ENCODE results near the gene AEBP2.

The AEBP2 gene

DNA sequence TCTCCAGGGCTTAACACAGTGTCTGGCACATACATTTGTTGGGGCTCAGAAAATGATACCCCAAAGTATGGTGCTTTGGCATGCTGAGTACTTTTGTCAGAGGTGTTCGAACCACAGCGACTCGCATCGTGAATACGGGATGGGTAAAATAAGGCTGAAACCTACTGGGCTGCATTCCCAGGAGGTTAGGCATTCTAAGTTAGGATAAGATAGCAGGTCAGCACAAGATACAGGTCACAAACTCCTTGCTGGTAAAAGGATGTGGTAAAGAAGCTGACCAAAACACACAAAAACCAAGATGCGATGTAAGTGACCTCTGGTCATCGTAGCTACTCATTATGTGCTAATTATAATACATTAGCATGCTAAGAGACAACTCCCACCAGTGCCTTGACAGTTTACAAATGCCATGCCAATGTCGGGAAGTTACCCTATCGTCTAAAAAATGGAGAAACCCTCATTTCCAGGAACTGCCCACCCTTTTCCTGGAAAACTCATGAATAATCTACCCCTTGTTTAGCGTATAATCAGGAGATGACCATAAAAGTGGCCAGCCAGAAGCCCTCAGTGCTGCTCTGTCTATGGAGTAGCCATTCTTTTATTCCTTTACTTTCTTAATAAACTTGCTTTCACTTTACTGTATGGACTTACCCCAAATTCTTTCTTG lies 3.3 kb upstream of the AEBP2 start:
- no peaks in the 10 kb centered on the region for H3K9me3 Mint-ChIP-seq (ENCODE audit: low read depth)
- peak overlapping the region; percentile 42 for H3K27ac Mint-ChIP-seq
- H3K36me3 Mint-ChIP-seq = no peaks in the 10 kb centered on the region
- H3K4me3 Mint-ChIP-seq = no peak overlapping the region
- H3K4me1 Mint-ChIP-seq (ENCODE audit: low read depth) = peaks cover 33% of the 10 kb centered on the region
- no peaks in the 10 kb centered on the region for H3K27me3 Mint-ChIP-seq

DNA sequence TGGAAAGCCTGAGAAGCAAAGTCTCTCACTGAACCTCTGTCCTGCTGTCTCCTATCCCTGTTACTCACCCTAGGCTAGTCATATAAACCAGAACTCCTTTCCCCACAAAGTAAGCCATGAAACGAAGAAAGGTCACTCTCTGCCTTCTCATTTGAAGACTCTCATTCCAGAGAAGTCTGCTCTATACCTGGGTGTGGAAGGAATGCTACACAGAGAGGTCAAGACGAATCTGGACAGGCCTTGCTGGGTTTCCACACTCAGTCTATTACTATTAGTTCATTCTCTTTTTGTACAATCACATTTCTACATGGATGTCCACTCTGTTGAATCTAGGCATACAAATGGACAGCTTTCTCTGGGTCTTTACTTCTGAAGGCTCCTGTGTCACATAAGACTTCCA lies 2.4 kb upstream of the AEBP2 start:
- Mint-ChIP-seq H3K27me3 (no peaks in the 10 kb centered on the region), H3K36me3 (peaks cover 3% of the 10 kb centered on the region), H3K27ac (no peak overlapping the region), H3K4me3 (no peak overlapping the region), H3K4me1 (ENCODE audit: low read depth) (peaks cover 37% of the 10 kb centered on the region), H3K9me3 (ENCODE audit: low read depth) (no peaks in the 10 kb centered on the region)

DNA sequence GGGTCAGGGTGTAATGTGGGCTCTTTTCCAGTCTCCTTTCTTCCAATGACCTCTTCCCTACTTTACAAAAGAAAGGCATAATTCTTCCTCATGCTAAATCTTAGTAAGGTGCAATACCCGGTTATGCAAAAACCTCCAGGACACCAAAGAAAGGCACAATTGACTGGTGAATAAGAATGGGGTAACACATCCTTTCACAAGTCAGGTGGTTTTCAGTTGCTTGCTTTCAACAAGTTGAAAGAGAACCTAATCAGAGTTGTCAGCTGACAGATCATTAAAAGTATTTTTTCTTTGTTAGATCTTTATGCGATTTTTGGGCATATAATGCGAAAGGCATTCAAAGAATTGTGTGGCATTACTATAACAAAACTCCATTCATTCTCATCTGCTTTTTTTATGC lies 1.3 kb upstream of the AEBP2 start:
- H3K4me3 Mint-ChIP-seq = no peak overlapping the region
- no peaks in the 10 kb centered on the region for H3K9me3 Mint-ChIP-seq (ENCODE audit: low read depth)
- no peak overlapping the region for H3K27ac Mint-ChIP-seq
- H3K27me3 Mint-ChIP-seq = no peaks in the 10 kb centered on the region
- H3K4me1 Mint-ChIP-seq (ENCODE audit: low read depth) = peaks cover 44% of the 10 kb centered on the region
- H3K36me3 Mint-ChIP-seq = peaks cover 3% of the 10 kb centered on the region

DNA sequence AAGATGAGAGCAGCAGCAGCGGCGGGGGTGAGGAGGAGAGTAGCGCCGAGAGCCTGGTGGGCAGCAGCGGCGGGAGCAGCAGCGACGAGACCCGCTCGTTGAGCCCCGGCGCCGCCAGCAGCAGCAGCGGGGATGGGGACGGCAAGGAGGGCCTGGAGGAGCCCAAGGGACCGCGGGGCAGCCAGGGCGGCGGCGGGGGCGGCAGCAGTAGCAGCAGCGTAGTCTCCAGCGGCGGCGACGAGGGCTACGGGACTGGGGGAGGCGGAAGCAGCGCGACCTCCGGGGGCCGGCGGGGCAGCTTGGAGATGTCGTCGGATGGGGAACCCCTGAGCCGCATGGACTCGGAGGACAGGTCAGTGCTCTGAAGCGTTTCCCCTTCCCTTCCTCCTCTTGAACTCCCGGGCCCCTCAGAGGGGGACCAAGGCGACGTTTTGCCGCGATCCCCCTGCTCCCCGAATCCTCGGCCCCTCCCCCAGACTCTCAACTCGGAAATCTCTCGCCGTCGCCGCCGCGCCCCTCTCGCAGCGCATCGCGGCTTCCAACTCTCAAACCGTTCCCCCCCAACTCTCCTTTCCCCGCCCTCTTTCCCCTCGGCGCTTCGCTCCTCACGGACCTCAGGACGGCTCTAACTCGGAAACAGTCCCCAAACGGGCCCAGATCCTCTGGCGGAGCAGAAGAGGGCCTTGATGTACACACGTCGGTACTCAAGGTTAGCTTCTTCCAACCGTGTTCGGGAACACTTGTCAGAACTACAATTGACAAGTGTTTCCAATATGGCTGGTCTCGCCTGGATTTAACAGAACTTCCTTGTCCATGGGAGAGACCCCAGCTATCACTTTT lies 947 bp downstream of the AEBP2 start:
- peaks cover 11% of the 10 kb centered on the region for H3K36me3 Mint-ChIP-seq
- H3K27me3 Mint-ChIP-seq = no peaks in the 10 kb centered on the region
- H3K4me1 Mint-ChIP-seq (ENCODE audit: low read depth) = peaks cover 47% of the 10 kb centered on the region
- peak overlapping the region; percentile 96 for H3K27ac Mint-ChIP-seq
- H3K9me3 Mint-ChIP-seq (ENCODE audit: low read depth) = no peaks in the 10 kb centered on the region
- peak overlapping the region; percentile 99 for H3K4me3 Mint-ChIP-seq

DNA sequence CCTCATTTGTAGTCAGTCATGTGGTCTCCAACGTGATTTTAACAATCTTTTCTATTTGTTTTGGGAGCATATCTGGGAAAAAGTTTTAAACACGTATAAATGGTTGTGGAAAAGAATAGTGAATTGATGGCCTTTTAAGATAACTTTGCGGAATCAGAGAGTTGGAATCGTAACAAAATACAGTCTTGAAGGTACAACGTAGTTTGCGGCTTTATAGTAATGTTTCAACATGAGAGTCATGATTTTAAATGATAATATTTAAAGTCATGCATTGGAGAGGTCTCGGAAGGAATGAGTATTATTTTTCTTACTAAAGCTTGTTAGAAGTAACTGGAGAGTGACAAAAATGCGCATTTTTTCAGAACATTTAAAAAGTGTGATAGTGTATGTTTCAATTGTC lies 1.6 kb downstream of the AEBP2 start:
- Mint-ChIP-seq H3K4me1 (ENCODE audit: low read depth) (peaks cover 47% of the 10 kb centered on the region), H3K27ac (peak overlapping the region; percentile 96), H3K36me3 (peaks cover 11% of the 10 kb centered on the region), H3K9me3 (ENCODE audit: low read depth) (no peaks in the 10 kb centered on the region), H3K27me3 (no peaks in the 10 kb centered on the region), H3K4me3 (peak overlapping the region; percentile 99)

DNA sequence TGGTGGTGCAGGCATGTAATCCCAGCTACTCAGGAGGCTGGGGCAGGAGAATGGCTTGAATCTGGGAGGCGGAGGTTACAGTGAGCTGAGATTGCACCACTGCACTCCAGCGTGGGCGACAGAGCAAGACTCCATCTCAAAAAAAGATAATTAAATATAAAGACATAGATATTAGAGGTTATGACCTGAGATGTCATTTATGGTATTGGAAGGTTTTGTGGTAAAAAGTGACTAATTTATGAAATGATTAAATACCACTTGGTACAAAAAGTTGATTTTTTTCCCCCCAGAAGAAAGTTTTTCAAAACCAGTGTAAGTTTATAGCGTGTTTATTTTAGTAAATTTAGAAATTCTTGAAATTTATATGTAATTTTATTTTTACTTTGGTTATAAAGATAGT lies 4.3 kb downstream of the AEBP2 start:
- Mint-ChIP-seq H3K4me3 (peak overlapping the region; percentile 13), H3K36me3 (peaks cover 11% of the 10 kb centered on the region), H3K27me3 (no peaks in the 10 kb centered on the region), H3K9me3 (ENCODE audit: low read depth) (no peaks in the 10 kb centered on the region), H3K27ac (no peak overlapping the region), H3K4me1 (ENCODE audit: low read depth) (peaks cover 67% of the 10 kb centered on the region)

DNA sequence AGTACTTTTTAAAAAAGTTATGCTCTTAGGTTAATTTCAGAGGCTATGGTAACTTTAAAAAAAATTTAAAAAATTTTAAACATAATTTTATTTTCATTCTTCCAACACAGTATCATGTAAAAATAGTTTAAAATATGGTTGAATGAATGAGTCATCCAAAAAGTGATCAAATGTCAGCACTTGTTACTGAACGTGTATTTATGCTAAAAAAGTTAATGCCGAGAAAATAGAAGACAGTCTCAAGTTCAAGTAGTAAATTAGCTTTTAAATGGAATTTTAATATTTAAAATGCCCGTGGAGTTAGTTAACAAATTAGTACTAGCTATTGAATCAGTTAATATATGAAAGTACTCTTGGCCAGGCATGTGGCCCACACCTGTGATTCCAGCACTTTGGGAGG lies 4.8 kb downstream of the AEBP2 start:
- H3K4me3 Mint-ChIP-seq = peak overlapping the region; percentile 74
- no peaks in the 10 kb centered on the region for H3K27me3 Mint-ChIP-seq
- no peaks in the 10 kb centered on the region for H3K9me3 Mint-ChIP-seq (ENCODE audit: low read depth)
- peak overlapping the region; percentile 64 for H3K27ac Mint-ChIP-seq
- H3K36me3 Mint-ChIP-seq = peaks cover 11% of the 10 kb centered on the region
- H3K4me1 Mint-ChIP-seq (ENCODE audit: low read depth) = peaks cover 70% of the 10 kb centered on the region

DNA sequence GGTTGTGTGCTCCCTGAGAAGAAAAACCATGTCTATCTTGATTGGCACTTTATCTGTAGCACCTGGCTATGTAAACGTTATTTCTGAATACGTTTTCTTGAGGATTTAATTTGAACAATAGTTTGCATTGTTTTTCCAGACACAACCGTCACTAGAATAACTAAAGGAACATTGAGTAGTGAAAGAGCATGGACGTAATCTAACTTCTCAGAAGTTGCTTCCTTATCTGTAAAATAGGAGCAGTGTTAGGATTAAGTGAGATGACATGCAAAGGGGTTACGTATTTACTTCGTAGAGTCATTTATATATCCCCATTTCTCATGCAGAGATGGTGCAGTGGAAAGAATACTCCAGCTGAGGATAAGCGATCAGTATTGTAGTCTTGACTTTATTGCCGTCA lies 8.1 kb downstream of the AEBP2 start:
- Mint-ChIP-seq H3K9me3 (ENCODE audit: low read depth) (no peaks in the 10 kb centered on the region), H3K4me1 (ENCODE audit: low read depth) (peaks cover 81% of the 10 kb centered on the region), H3K36me3 (peaks cover 8% of the 10 kb centered on the region), H3K4me3 (no peak overlapping the region), H3K27ac (peak overlapping the region; percentile 30), H3K27me3 (no peaks in the 10 kb centered on the region)

DNA sequence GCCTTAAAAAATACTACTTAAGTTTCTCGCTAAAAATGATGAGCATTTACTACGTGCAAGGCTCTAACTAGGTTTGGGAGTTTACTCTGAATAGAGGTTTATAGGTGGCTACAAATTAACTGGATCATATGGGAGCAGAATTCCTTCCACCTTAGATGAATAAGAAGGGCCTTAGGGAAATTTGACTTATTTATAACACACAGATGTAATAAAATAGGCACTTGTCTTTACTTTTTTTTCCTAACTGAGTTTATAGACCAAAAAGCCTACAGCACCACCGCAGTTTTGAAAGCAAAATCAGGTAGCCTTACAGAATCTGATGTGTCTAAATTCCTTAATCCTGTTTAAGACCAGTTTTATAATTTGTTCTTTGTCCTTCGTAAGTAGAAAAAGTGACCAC lies 10.5 kb downstream of the AEBP2 start:
- Mint-ChIP-seq H3K27me3 (no peaks in the 10 kb centered on the region), H3K4me3 (no peak overlapping the region), H3K27ac (peak overlapping the region; percentile 12), H3K4me1 (ENCODE audit: low read depth) (peaks cover 85% of the 10 kb centered on the region), H3K9me3 (ENCODE audit: low read depth) (no peaks in the 10 kb centered on the region), H3K36me3 (peaks cover 11% of the 10 kb centered on the region)

DNA sequence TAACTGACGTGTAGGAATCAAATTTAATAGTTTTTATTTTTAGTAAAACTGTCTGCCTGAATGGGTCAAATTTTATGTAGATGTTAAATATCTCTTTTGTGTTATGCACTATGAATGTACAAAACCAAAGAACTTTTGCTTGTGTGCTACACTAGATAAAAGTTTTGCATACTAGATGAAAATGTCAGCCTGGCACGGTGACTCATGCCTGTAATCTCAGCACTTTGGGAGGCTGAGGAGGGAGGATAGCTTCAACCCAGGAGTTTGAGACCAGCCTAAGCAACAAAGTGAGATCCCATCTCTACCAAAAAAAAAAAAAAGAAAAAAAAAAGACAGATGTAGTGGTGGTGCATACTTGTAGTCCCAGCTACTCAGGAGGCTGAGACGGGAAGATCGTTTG lies 11.1 kb downstream of the AEBP2 start:
- Mint-ChIP-seq H3K4me1 (ENCODE audit: low read depth) (peaks cover 86% of the 10 kb centered on the region), H3K27ac (peak overlapping the region; percentile 41), H3K36me3 (peaks cover 9% of the 10 kb centered on the region), H3K4me3 (peak overlapping the region; percentile 23), H3K27me3 (no peaks in the 10 kb centered on the region), H3K9me3 (ENCODE audit: low read depth) (no peaks in the 10 kb centered on the region)

DNA sequence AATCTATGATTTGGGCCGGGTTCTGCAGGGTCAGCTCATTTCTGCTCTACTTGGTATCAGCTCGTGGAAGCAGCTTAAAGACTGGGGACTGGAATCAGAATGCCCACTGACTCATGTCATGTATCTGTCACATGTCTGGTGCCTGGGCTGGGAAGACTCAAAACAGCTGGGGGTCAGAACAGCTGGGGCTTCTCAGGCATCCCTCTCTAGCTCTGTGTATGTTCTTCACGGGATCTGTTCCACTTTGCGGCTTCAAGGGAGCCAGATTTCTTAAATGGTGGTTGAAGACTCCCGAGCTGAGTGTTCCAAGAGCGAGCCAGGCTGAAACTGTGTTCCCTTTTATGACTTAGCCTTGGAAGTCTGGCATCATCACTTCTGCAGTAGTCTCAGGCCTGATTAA lies 11.9 kb downstream of the AEBP2 start:
- H3K4me3 Mint-ChIP-seq = no peak overlapping the region
- peak overlapping the region; percentile 46 for H3K27ac Mint-ChIP-seq

DNA sequence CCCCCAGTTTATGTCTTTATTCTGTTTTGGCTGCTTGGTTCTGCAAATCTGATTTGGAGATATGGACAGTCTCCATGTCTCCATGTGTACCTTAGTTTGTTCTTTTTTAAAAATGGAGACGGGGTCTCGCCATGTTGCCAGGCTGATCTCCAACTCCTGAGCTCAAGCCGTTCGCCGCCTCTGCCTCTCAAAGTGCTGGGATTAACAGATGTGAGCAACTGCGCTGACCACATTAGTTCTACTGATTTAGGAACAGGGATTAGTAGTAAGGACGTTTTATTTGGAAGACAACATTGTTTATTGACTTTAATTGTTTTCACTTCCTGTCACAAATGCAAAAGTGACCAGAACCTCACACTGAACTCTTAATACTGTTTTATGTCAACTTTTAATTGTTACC lies 14.7 kb downstream of the AEBP2 start:
- no peaks in the 10 kb centered on the region for H3K9me3 Mint-ChIP-seq (ENCODE audit: low read depth)
- peaks cover 86% of the 10 kb centered on the region for H3K4me1 Mint-ChIP-seq (ENCODE audit: low read depth)
- H3K4me3 Mint-ChIP-seq = peak overlapping the region; percentile 39
- no peaks in the 10 kb centered on the region for H3K27me3 Mint-ChIP-seq
- H3K27ac Mint-ChIP-seq = peak overlapping the region; percentile 54
- peaks cover 15% of the 10 kb centered on the region for H3K36me3 Mint-ChIP-seq

More for the DNA sequence above, 11.9 kb downstream of the AEBP2 start:
- Mint-ChIP-seq H3K9me3 (ENCODE audit: low read depth) (no peaks in the 10 kb centered on the region), H3K4me1 (ENCODE audit: low read depth) (peaks cover 86% of the 10 kb centered on the region), H3K27me3 (no peaks in the 10 kb centered on the region), H3K36me3 (peaks cover 13% of the 10 kb centered on the region)

DNA sequence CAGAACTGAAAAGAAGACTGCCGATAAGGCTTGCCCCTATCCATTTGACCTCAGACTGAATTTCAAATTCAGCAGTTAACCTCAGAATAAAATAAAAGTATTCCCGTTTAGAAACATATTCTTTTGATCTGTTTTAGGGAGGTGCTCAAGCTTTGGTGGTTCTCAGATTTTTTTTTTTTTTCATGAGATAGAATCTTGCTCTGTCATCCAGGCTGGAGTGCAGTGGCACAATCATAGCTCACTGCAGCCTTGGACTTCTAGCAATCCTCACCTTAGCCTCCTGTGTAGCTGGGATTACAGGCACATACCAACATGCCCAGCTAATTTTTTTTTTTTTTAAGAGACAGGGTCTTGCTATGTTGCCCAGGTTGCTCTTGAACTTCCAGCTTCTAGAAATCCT lies 15.5 kb downstream of the AEBP2 start:
- Mint-ChIP-seq H3K9me3 (ENCODE audit: low read depth) (no peaks in the 10 kb centered on the region), H3K4me3 (no peak overlapping the region), H3K27ac (peak overlapping the region; percentile 28), H3K36me3 (peaks cover 15% of the 10 kb centered on the region), H3K27me3 (no peaks in the 10 kb centered on the region), H3K4me1 (ENCODE audit: low read depth) (peaks cover 80% of the 10 kb centered on the region)

DNA sequence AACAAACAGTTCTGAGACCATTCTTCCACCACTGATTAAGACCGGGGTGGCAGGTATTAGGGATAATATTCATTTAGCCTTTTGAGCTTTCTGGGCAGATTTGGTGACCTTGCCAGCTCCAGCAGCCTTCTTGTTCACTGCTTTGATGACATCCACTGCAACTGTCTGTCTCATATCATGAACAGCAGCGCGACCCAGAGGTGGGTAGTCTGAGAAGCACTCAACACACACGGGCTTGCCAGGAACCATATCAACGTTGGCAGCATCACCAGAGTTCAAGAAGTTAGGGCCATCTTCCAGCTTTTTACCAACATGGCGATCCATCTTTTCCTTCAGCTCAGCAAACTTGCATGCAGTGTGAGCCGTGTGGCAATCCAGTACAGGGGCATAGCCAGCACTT lies 16.9 kb downstream of the AEBP2 start:
- H3K4me3 Mint-ChIP-seq = no peak overlapping the region
- no peaks in the 10 kb centered on the region for H3K9me3 Mint-ChIP-seq (ENCODE audit: low read depth)
- no peak overlapping the region for H3K27ac Mint-ChIP-seq
- H3K36me3 Mint-ChIP-seq = peaks cover 15% of the 10 kb centered on the region
- no peaks in the 10 kb centered on the region for H3K27me3 Mint-ChIP-seq
- H3K4me1 Mint-ChIP-seq (ENCODE audit: low read depth) = peaks cover 77% of the 10 kb centered on the region

DNA sequence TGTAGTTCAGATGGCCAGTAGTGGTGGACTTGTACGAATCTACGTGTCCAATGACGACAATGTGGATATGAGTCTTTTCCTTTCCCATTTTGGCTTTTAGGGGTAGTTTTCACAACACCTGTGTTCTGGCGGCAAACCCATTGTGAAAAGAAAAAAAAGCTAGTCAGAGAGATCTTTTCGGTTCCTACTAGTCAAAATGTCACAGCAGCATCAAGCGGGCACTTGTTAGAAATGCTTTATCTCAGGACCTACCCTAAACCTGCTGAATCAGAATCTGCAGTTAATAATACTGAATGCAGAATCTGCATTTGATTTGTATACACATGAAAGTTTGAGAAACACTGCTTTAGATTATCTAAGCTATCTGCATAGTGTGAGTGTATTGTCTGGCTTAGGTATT lies 18.3 kb downstream of the AEBP2 start:
- H3K4me1 Mint-ChIP-seq (ENCODE audit: low read depth) = peaks cover 81% of the 10 kb centered on the region
- H3K9me3 Mint-ChIP-seq (ENCODE audit: low read depth) = no peaks in the 10 kb centered on the region
- H3K36me3 Mint-ChIP-seq = peaks cover 12% of the 10 kb centered on the region
- no peaks in the 10 kb centered on the region for H3K27me3 Mint-ChIP-seq
- H3K4me3 Mint-ChIP-seq = no peak overlapping the region
- H3K27ac Mint-ChIP-seq = peak overlapping the region; percentile 59

All from activated naive CD8-positive, alpha-beta T cell (primary cell).